Measurements from ENCODE around the gene SPAG16. TPM values are rescaled to one million over a fixed set of nuclear protein-coding genes. Genes with fewer than 3 reads are reported as not detected.

Gene SPAG16
- total RNA-seq, 3 donors from 2014 or later, result 25.3 to 42.0 (median 41.7) TPM

- Histone ChIP-seq H3K4me1 (no peaks in the 10 kb centered on the region), H3K27ac (no peak overlapping the region), H3K27me3 (no peaks in the 10 kb centered on the region), H3K36me3 (no peaks in the 10 kb centered on the region), H3K9me3 (no peaks in the 10 kb centered on the region), H3K4me3 (no peak overlapping the region)
- DNase-seq (ENCODE audit: low spot score in 2 of 2), result no peak
- intact Hi-C loops (cut with DNase I; ENCODE audit: low total_unique reads), result no loop called here
- TF ChIP-seq POLR2AphosphoS5 (IDR thresholded peaks at IDR 0.05) (no peak), POLR2A (IDR thresholded peaks at IDR 0.05) (no peak), CTCF (IDR thresholded peaks at IDR 0.05) (no peak)
Observed at GRCh38 chr2:214217599-214217998, 933.3 kb downstream of the SPAG16 start.

- intact Hi-C loops (cut with DNase I; ENCODE audit: low total_unique reads), result no loop called here
- no peaks in the 10 kb centered on the region for H3K36me3 ChIP-seq
- H3K27me3 ChIP-seq, result no peaks in the 10 kb centered on the region
- no peak for DNase-seq (ENCODE audit: low spot score in 2 of 2)
- H3K27ac ChIP-seq, result no peak overlapping the region
- TF ChIP-seq POLR2A (IDR thresholded peaks at IDR 0.05), result no peak
- TF ChIP-seq CTCF (IDR thresholded peaks at IDR 0.05), result no peak
- no peak for TF ChIP-seq POLR2AphosphoS5 (IDR thresholded peaks at IDR 0.05)
- no peaks in the 10 kb centered on the region for H3K9me3 ChIP-seq
- H3K4me3 ChIP-seq, result no peak overlapping the region
- no peaks in the 10 kb centered on the region for H3K4me1 ChIP-seq
Observed at GRCh38 chr2:214220251-214220650, 936.0 kb downstream of the SPAG16 start.

- intact Hi-C loops (cut with DNase I; ENCODE audit: low total_unique reads), result no loop called here
- no peaks in the 10 kb centered on the region for H3K4me1 ChIP-seq
- H3K9me3 ChIP-seq, result no peaks in the 10 kb centered on the region
- TF ChIP-seq CTCF (IDR thresholded peaks at IDR 0.05) (no peak), POLR2AphosphoS5 (IDR thresholded peaks at IDR 0.05) (no peak), POLR2A (IDR thresholded peaks at IDR 0.05) (no peak)
- no peaks in the 10 kb centered on the region for H3K27me3 ChIP-seq
- DNase-seq (ENCODE audit: low spot score in 2 of 2), result no peak
- H3K4me3 ChIP-seq, result no peak overlapping the region
- H3K36me3 ChIP-seq, result no peaks in the 10 kb centered on the region
- H3K27ac ChIP-seq, result no peak overlapping the region
Observed at GRCh38 chr2:214226061-214226460, 941.8 kb downstream of the SPAG16 start.

GRCh38 chr2:214232271-214232670 is 948.0 kb downstream of the SPAG16 start:
- Histone ChIP-seq H3K4me1 (no peaks in the 10 kb centered on the region), H3K4me3 (no peak overlapping the region), H3K27me3 (no peaks in the 10 kb centered on the region), H3K27ac (no peak overlapping the region), H3K36me3 (no peaks in the 10 kb centered on the region), H3K9me3 (no peaks in the 10 kb centered on the region)
- intact Hi-C loops (cut with DNase I; ENCODE audit: low total_unique reads), result no loop called here
- DNase-seq (ENCODE audit: low spot score in 2 of 2), result no peak
- TF ChIP-seq POLR2A (IDR thresholded peaks at IDR 0.05), result no peak
- no peak for TF ChIP-seq POLR2AphosphoS5 (IDR thresholded peaks at IDR 0.05)
- no peak for TF ChIP-seq CTCF (IDR thresholded peaks at IDR 0.05)

GRCh38 chr2:214233164-214233563 is 948.9 kb downstream of the SPAG16 start:
- TF ChIP-seq CTCF (IDR thresholded peaks at IDR 0.05), result no peak
- no peak for TF ChIP-seq POLR2A (IDR thresholded peaks at IDR 0.05)
- TF ChIP-seq POLR2AphosphoS5 (IDR thresholded peaks at IDR 0.05), result no peak
- intact Hi-C loops (cut with DNase I; ENCODE audit: low total_unique reads), result no loop called here
- H3K27me3 ChIP-seq, result no peaks in the 10 kb centered on the region
- H3K4me1 ChIP-seq, result no peaks in the 10 kb centered on the region
- no peak overlapping the region for H3K27ac ChIP-seq
- H3K4me3 ChIP-seq, result no peak overlapping the region
- no peaks in the 10 kb centered on the region for H3K36me3 ChIP-seq
- DNase-seq (ENCODE audit: low spot score in 2 of 2), result no peak
- H3K9me3 ChIP-seq, result no peaks in the 10 kb centered on the region

Data from breast epithelium (tissue), 4 donors.